HCT116 (cell line): ENCODE results near the gene NUP54.

Source experiments
- ELF1 ChIP-seq: IDR thresholded peaks from 2 replicates; pipeline ENCODE4 v1.6.1; 2012; ENCODE audit warnings: low read depth, borderline replicate concordance
- EZH2phosphoT487 ChIP-seq: fragments of 200-600 bp; IDR thresholded peaks from 2 replicates; pipeline ENCODE4 v1.6.1; 2018; ENCODE audit warnings: antibody characterized with exemption, borderline replicate concordance
- JUND ChIP-seq: IDR thresholded peaks from 2 replicates; pipeline ENCODE4 v1.6.1; 2012
- POLR2A ChIP-seq: IDR thresholded peaks from 2 replicates; pipeline ENCODE4 v1.7.0; 2011; ENCODE audit warnings: borderline replicate concordance; ENCODE audit not compliant: insufficient read depth, insufficient read length; ENCODE audit errors: extremely low read depth
- POLR2AphosphoS5 ChIP-seq: IDR thresholded peaks from 2 replicates; pipeline ENCODE4 v1.6.1; 2011; ENCODE audit warnings: mild to moderate bottlenecking, low read depth, low read length, moderate library complexity
- RAD21 ChIP-seq: IDR thresholded peaks from 2 replicates; pipeline ENCODE4 v1.6.1; 2012; ENCODE audit warnings: low read depth, mild to moderate bottlenecking
- SIN3A ChIP-seq: IDR thresholded peaks from 2 replicates; pipeline ENCODE4 v1.6.1; 2012; ENCODE audit warnings: low read depth
- YY1 ChIP-seq: IDR thresholded peaks from 2 replicates; pipeline ENCODE4 v1.6.1; 2011; ENCODE audit warnings: low read length, low read depth, moderate library complexity, mild to moderate bottlenecking; ENCODE audit not compliant: insufficient replicate concordance; ENCODE audit errors: extremely low read depth
- ZFX ChIP-seq: fragments of 450-650 bp; IDR thresholded peaks from 2 replicates; pipeline ENCODE4 v1.6.1; 2017
- TF ChIP-seq, protein P1 (sequence below), 3 experiments: fragments of 200-600 bp in 1 of 3; sonication (generic) in 1 of 3; IDR thresholded peaks in 2 of 3; conservative IDR thresholded peaks in 1 of 3; 2 replicates each; pipeline ENCODE4 v1.5.1; 2012 to 2017; ENCODE audit warnings: low read depth in 2 of 3, low read length in 2 of 3, antibody characterized with exemption in 1 of 3, borderline replicate concordance in 1 of 3, control low read depth in 1 of 3, mild to moderate bottlenecking in 1 of 3, mixed read lengths in 1 of 3, mixed run types in 1 of 3, moderate library complexity in 1 of 3; ENCODE audit not compliant: insufficient read depth in 1 of 3
- TF ChIP-seq, protein P2 (sequence below): IDR thresholded peaks from 2 replicates; pipeline ENCODE4 v1.6.1; 2012
- TF ChIP-seq, protein P3 (sequence below): IDR thresholded peaks from 2 replicates; pipeline ENCODE4 v1.6.1; 2012; ENCODE audit warnings: low read depth
- TF ChIP-seq, protein P4 (sequence below): IDR thresholded peaks from 2 replicates; pipeline ENCODE4 v1.6.1; 2012
- TF ChIP-seq, protein P5 (sequence below): IDR thresholded peaks from 2 replicates; pipeline ENCODE4 v1.6.1; 2011; ENCODE audit warnings: mild to moderate bottlenecking, low read length, moderate library complexity; ENCODE audit not compliant: insufficient replicate concordance; ENCODE audit errors: extremely low read depth

DNA sequence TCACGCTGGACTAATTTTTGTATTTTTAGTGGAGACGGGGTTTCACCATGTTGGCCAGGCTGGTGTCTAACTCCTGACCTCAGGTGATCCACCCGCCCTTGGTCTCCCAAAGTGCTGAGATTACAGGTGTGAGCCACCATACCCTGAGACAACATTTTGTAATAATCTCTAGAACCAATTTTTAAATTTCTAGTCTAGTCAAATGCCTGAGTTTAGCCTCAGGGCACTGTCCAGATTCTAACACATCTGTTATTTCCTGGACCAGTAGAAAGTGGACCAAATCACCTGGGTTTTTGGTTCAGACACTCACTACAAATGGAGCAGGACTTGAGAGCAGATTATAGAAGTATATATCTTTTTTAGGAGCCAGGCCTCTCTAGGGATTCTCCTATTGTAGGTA lies 52.1 kb downstream of the NUP54 start:
- TF ChIP-seq, protein P1, sequence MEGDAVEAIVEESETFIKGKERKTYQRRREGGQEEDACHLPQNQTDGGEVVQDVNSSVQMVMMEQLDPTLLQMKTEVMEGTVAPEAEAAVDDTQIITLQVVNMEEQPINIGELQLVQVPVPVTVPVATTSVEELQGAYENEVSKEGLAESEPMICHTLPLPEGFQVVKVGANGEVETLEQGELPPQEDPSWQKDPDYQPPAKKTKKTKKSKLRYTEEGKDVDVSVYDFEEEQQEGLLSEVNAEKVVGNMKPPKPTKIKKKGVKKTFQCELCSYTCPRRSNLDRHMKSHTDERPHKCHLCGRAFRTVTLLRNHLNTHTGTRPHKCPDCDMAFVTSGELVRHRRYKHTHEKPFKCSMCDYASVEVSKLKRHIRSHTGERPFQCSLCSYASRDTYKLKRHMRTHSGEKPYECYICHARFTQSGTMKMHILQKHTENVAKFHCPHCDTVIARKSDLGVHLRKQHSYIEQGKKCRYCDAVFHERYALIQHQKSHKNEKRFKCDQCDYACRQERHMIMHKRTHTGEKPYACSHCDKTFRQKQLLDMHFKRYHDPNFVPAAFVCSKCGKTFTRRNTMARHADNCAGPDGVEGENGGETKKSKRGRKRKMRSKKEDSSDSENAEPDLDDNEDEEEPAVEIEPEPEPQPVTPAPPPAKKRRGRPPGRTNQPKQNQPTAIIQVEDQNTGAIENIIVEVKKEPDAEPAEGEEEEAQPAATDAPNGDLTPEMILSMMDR (IDR thresholded peaks at IDR 0.05 in 2 of 3, conservative IDR thresholded peaks at IDR 0.05 in 1 of 3; ENCODE audit: borderline replicate concordance in 1 of 3, insufficient read depth in 1 of 3, low read depth in 2 of 3, low read length in 2 of 3) = no peak
- no peak for TF ChIP-seq POLR2A
- no peak for TF ChIP-seq RAD21
- TF ChIP-seq EZH2phosphoT487 = no peak
- no peak for TF ChIP-seq ZFX
- TF ChIP-seq, protein P2, sequence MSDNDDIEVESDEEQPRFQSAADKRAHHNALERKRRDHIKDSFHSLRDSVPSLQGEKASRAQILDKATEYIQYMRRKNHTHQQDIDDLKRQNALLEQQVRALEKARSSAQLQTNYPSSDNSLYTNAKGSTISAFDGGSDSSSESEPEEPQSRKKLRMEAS = no peak
- TF ChIP-seq, protein P3, sequence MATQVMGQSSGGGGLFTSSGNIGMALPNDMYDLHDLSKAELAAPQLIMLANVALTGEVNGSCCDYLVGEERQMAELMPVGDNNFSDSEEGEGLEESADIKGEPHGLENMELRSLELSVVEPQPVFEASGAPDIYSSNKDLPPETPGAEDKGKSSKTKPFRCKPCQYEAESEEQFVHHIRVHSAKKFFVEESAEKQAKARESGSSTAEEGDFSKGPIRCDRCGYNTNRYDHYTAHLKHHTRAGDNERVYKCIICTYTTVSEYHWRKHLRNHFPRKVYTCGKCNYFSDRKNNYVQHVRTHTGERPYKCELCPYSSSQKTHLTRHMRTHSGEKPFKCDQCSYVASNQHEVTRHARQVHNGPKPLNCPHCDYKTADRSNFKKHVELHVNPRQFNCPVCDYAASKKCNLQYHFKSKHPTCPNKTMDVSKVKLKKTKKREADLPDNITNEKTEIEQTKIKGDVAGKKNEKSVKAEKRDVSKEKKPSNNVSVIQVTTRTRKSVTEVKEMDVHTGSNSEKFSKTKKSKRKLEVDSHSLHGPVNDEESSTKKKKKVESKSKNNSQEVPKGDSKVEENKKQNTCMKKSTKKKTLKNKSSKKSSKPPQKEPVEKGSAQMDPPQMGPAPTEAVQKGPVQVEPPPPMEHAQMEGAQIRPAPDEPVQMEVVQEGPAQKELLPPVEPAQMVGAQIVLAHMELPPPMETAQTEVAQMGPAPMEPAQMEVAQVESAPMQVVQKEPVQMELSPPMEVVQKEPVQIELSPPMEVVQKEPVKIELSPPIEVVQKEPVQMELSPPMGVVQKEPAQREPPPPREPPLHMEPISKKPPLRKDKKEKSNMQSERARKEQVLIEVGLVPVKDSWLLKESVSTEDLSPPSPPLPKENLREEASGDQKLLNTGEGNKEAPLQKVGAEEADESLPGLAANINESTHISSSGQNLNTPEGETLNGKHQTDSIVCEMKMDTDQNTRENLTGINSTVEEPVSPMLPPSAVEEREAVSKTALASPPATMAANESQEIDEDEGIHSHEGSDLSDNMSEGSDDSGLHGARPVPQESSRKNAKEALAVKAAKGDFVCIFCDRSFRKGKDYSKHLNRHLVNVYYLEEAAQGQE = no peak
- no peak for TF ChIP-seq ELF1
- TF ChIP-seq SIN3A = no peak
- TF ChIP-seq, protein P4, sequence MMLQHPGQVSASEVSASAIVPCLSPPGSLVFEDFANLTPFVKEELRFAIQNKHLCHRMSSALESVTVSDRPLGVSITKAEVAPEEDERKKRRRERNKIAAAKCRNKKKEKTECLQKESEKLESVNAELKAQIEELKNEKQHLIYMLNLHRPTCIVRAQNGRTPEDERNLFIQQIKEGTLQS = no peak
- no peak for TF ChIP-seq JUND
- no peak for TF ChIP-seq POLR2AphosphoS5
- no peak for TF ChIP-seq YY1
- TF ChIP-seq, protein P5, sequence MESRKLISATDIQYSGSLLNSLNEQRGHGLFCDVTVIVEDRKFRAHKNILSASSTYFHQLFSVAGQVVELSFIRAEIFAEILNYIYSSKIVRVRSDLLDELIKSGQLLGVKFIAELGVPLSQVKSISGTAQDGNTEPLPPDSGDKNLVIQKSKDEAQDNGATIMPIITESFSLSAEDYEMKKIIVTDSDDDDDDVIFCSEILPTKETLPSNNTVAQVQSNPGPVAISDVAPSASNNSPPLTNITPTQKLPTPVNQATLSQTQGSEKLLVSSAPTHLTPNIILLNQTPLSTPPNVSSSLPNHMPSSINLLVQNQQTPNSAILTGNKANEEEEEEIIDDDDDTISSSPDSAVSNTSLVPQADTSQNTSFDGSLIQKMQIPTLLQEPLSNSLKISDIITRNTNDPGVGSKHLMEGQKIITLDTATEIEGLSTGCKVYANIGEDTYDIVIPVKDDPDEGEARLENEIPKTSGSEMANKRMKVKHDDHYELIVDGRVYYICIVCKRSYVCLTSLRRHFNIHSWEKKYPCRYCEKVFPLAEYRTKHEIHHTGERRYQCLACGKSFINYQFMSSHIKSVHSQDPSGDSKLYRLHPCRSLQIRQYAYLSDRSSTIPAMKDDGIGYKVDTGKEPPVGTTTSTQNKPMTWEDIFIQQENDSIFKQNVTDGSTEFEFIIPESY = no peak
